ENCODE data around the gene WDR7. TPM values are rescaled to one million over a fixed set of nuclear protein-coding genes. Genes with fewer than 3 reads are reported as not detected.

Gene WDR7
- total RNA-seq, 2 donors from 2014 or later: 47.0 to 62.2 TPM

- H3K36me3 Mint-ChIP-seq (ENCODE audit: low read depth): no peaks in the 10 kb centered on the region
- no peaks in the 10 kb centered on the region for H3K27me3 Mint-ChIP-seq
- H3K27ac Mint-ChIP-seq: no peak overlapping the region
- peaks cover 14% of the 10 kb centered on the region for H3K4me1 Mint-ChIP-seq
- H3K4me3 Mint-ChIP-seq: no peak overlapping the region
- no peak for ATAC-seq
- DNase-seq: no peak
- H3K9me3 ChIP-seq (ENCODE audit: control insufficient read depth, low read length, poor library complexity, severe bottlenecking): no peaks in the 10 kb centered on the region
These were observed 248.5 kb downstream of the WDR7 start for GRCh38 chr18:56899660-56900059.

DNA sequence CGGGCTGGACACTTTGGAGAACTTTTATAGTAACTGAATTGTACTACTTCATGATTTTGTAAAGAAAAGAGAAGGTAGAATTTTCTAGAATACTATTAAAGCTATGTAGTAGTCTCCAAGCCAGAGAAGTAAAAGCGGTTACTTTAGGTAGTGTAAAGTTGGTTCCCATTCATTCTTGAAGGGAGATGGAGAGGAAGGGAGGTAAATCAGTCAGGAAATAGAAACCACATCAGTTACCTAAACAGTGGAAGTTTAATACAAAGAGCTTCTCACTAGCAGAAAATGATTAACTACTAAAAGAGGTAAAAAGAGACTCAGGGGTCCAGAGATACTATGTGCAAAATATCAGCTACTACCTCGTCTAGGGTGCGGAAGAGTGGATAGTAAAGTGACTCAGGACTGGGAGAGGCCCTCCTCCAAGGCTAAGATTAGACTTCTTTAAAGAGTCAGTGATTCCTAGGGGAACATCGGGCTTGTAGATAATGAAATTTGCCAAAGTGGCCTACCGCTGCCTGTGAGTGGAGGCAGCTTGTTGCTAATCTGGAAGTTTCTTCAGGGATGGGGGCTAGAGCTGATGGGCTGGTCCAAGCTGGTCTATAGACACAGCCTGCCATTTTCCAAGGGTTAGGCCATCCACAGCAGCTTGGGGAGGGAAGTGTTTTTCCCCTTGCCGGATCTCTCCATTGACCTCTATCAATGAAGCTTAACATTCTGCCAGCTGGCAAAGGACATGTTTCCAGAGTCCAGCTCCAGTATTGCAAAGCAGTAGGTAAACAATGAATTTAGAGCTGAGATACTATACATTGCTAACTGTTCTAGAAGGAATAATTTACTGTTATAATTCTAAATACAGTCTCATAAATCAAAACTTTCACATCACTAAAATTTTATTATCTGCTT, 249.3 kb downstream of the WDR7 start:
- H3K36me3 Mint-ChIP-seq (ENCODE audit: low read depth): no peaks in the 10 kb centered on the region
- H3K4me1 Mint-ChIP-seq: peaks cover 14% of the 10 kb centered on the region
- DNase-seq: no peak
- H3K27ac Mint-ChIP-seq: no peak overlapping the region
- no peak overlapping the region for H3K4me3 Mint-ChIP-seq
- ATAC-seq: no peak
- H3K27me3 Mint-ChIP-seq: no peaks in the 10 kb centered on the region
- H3K9me3 ChIP-seq (ENCODE audit: control insufficient read depth, low read length, poor library complexity, severe bottlenecking): no peaks in the 10 kb centered on the region

DNA sequence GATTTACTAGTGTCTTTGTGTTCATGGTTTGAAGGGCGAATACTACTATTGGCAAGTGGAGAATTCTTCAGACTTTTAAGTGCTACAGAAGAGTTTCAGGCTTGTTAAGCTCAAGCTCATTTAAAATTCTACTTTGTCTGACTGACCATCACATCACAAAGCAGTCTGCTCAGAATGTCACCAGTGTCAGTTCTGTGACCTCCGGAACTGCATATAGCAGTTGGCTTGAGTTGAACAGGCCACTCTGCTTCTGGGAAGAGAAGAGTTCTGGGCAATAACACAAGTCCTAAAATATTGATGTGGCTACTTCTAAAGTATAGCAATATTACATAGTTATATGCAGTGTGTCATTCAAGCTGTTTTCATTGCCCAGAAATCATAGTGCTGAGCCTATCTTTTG, 250.8 kb downstream of the WDR7 start:
- peaks cover 14% of the 10 kb centered on the region for H3K4me1 Mint-ChIP-seq
- ATAC-seq: no peak
- no peak overlapping the region for H3K4me3 Mint-ChIP-seq
- no peaks in the 10 kb centered on the region for H3K27me3 Mint-ChIP-seq
- no peaks in the 10 kb centered on the region for H3K36me3 Mint-ChIP-seq (ENCODE audit: low read depth)
- no peak for DNase-seq
- no peaks in the 10 kb centered on the region for H3K9me3 ChIP-seq (ENCODE audit: control insufficient read depth, low read length, poor library complexity, severe bottlenecking)
- H3K27ac Mint-ChIP-seq: no peak overlapping the region

DNA sequence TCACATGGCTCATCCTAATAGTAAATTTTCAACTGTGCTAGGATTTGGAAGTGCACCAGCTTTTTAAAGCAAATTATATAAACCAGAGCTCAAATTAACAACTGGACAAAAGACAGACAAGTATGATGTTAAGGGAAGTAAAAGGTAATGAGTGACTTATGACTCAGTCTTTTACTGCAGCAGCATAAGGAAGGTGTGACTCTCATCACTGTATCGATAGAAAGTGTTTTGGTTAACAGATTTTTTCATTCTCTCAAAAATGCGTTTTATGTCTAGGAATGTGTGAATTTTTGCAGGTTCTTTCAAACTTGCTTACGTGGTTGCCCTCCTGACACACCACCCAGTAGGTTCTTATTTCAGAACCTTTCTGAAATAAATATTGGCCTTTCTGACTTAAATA, 251.5 kb downstream of the WDR7 start:
- no peak overlapping the region for H3K27ac Mint-ChIP-seq
- ATAC-seq: no peak
- no peak overlapping the region for H3K4me3 Mint-ChIP-seq
- H3K9me3 ChIP-seq (ENCODE audit: control insufficient read depth, low read length, poor library complexity, severe bottlenecking): no peaks in the 10 kb centered on the region
- peaks cover 14% of the 10 kb centered on the region for H3K4me1 Mint-ChIP-seq
- no peak for DNase-seq
- H3K36me3 Mint-ChIP-seq (ENCODE audit: low read depth): no peaks in the 10 kb centered on the region
- H3K27me3 Mint-ChIP-seq: no peaks in the 10 kb centered on the region

DNA sequence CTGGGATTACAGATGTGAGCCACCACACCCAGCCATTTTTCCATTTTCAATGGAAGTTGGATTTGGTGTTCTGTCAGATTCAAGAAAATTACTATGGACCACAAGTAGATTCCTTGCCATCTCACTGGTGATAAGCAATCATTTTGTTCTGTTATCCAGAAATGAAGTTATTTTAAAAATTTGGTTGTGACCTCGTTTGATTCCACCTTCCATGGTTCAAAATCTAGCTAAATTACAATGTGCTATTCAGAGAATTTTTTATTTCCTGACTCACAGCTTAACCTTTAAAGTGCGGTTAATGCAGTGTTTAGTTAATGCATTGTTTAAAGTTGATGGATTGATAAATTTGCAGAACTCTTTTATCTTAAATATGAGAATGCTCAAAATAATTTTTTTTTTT, 252.5 kb downstream of the WDR7 start:
- no peaks in the 10 kb centered on the region for H3K36me3 Mint-ChIP-seq (ENCODE audit: low read depth)
- H3K4me3 Mint-ChIP-seq: no peak overlapping the region
- no peaks in the 10 kb centered on the region for H3K27me3 Mint-ChIP-seq
- no peaks in the 10 kb centered on the region for H3K9me3 ChIP-seq (ENCODE audit: control insufficient read depth, low read length, poor library complexity, severe bottlenecking)
- H3K27ac Mint-ChIP-seq: no peak overlapping the region
- no peak for ATAC-seq
- DNase-seq: no peak
- peaks cover 9% of the 10 kb centered on the region for H3K4me1 Mint-ChIP-seq

GRCh38 chr18:56907771-56908170, 256.6 kb downstream of the WDR7 start:
- no peak for ATAC-seq
- no peaks in the 10 kb centered on the region for H3K27me3 Mint-ChIP-seq
- H3K36me3 Mint-ChIP-seq (ENCODE audit: low read depth): peaks cover 2% of the 10 kb centered on the region
- H3K27ac Mint-ChIP-seq: no peak overlapping the region
- H3K9me3 ChIP-seq (ENCODE audit: control insufficient read depth, low read length, poor library complexity, severe bottlenecking): no peaks in the 10 kb centered on the region
- H3K4me1 Mint-ChIP-seq: peaks cover 8% of the 10 kb centered on the region
- H3K4me3 Mint-ChIP-seq: no peak overlapping the region
- DNase-seq: no peak

GRCh38 chr18:56910237-56910636, 259.1 kb downstream of the WDR7 start:
- H3K36me3 Mint-ChIP-seq (ENCODE audit: low read depth): peaks cover 7% of the 10 kb centered on the region
- peaks cover 6% of the 10 kb centered on the region for H3K4me1 Mint-ChIP-seq
- H3K9me3 ChIP-seq (ENCODE audit: control insufficient read depth, low read length, poor library complexity, severe bottlenecking): no peaks in the 10 kb centered on the region
- H3K27ac Mint-ChIP-seq: no peak overlapping the region
- ATAC-seq (no peak), DNase-seq (no peak)
- H3K27me3 Mint-ChIP-seq: no peaks in the 10 kb centered on the region
- H3K4me3 Mint-ChIP-seq: no peak overlapping the region

DNA sequence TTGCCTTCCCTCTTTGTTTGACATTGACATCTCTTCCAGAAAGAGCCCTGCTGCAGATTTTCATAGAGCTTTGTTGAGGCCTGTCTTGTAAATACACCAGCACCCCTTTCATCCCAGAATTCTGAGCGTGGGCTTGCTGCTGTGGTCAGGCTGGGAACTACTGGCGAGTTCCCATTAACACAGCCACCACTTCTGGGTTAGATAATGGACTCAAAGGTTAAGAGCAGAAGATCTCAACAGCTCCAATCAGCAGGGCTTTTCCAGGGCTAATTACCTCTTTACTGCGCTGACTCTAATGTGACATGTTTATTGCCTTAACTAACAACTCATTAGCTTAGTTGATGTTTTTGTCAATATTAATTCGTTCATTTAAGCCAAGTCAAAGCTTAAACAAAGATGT, 259.8 kb downstream of the WDR7 start:
- no peak overlapping the region for H3K4me3 Mint-ChIP-seq
- no peaks in the 10 kb centered on the region for H3K27me3 Mint-ChIP-seq
- H3K9me3 ChIP-seq (ENCODE audit: control insufficient read depth, low read length, poor library complexity, severe bottlenecking): no peaks in the 10 kb centered on the region
- peaks cover 7% of the 10 kb centered on the region for H3K36me3 Mint-ChIP-seq (ENCODE audit: low read depth)
- peaks cover 6% of the 10 kb centered on the region for H3K4me1 Mint-ChIP-seq
- DNase-seq (no peak), ATAC-seq (no peak)
- H3K27ac Mint-ChIP-seq: no peak overlapping the region

DNA sequence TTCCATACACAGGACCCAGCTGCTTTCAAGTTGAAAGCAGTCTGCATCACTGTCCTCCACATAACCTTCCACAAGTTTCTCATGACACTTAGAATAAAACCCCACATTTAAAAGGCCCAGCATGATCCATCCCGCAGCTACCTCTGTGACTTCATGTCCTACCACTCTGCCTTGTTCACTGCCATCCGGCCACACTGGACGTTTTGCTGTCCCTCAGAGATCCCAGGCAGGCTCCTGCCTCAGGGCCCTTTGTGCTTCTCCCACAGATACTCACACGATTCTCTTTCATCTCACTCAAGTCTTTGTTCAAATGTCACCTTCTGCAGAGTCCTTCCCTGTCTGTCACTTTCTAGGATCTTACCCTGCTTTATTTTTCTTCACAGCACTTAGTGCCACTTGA, 262.8 kb downstream of the WDR7 start:
- H3K4me3 Mint-ChIP-seq: no peak overlapping the region
- no peaks in the 10 kb centered on the region for H3K9me3 ChIP-seq (ENCODE audit: control insufficient read depth, low read length, poor library complexity, severe bottlenecking)
- H3K36me3 Mint-ChIP-seq (ENCODE audit: low read depth): peaks cover 7% of the 10 kb centered on the region
- DNase-seq: no peak
- H3K27me3 Mint-ChIP-seq: no peaks in the 10 kb centered on the region
- no peak for ATAC-seq
- H3K4me1 Mint-ChIP-seq: peaks cover 8% of the 10 kb centered on the region
- no peak overlapping the region for H3K27ac Mint-ChIP-seq

GRCh38 chr18:56919190-56919589, 268.0 kb downstream of the WDR7 start:
- no peak for ATAC-seq
- DNase-seq: no peak
- Mint-ChIP-seq H3K4me3 (no peak overlapping the region), H3K27me3 (no peaks in the 10 kb centered on the region), H3K4me1 (peaks cover 6% of the 10 kb centered on the region), H3K27ac (no peak overlapping the region), H3K36me3 (ENCODE audit: low read depth) (peaks cover 3% of the 10 kb centered on the region)
- no peaks in the 10 kb centered on the region for H3K9me3 ChIP-seq (ENCODE audit: control insufficient read depth, low read length, poor library complexity, severe bottlenecking)

DNA sequence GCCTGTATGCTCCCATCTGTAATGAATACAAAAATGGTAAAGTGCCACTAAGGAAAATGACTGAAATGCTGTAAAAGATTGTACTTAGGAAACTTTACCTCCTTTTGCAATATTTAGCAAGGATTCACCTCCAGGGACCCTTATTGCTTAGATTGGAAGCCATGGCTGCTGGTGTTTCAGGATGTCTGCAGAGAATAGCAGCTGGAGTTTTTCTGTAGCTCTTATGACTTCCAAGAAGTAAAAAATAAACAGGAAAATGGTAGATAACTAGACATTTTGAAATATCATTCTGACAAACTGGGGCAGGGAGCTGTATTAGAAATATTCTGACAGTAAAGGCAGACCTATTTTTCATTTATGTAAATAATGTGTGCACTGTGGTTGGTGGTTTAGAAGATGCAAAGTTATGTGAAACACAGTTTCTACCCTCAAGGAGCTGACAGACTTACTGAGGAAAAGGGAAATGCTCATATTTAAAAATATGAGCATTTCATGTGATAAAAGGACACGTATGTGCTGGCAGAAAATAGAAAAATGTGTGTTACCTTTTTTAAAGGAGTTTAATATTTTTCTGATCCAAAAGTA, 270.8 kb downstream of the WDR7 start:
- Mint-ChIP-seq H3K4me1 (peaks cover 5% of the 10 kb centered on the region), H3K27me3 (no peaks in the 10 kb centered on the region), H3K27ac (no peak overlapping the region), H3K36me3 (ENCODE audit: low read depth) (peaks cover 12% of the 10 kb centered on the region), H3K4me3 (no peak overlapping the region)
- no peak for ATAC-seq
- no peaks in the 10 kb centered on the region for H3K9me3 ChIP-seq (ENCODE audit: control insufficient read depth, low read length, poor library complexity, severe bottlenecking)
- DNase-seq: no peak

DNA sequence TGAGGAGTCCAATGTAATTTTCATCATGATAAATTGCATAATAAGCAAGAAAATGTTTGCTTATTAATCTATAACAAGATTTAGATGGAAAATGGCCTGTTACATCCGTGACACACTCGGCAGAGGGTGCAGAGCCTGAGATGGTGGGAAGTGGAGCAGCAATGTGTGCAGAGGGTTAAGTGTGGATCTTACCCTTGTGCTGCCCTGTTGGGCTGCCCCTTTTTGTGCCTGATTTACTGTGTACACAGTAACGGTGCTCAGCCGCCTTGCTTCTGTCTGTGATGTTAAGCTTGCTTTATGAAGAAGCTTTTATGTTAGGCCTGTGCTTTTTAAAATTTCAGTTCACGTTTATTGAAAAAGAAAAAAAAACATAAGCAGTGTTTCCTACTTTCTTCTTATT, 275.6 kb downstream of the WDR7 start:
- H3K4me3 Mint-ChIP-seq: no peak overlapping the region
- H3K36me3 Mint-ChIP-seq (ENCODE audit: low read depth): peaks cover 15% of the 10 kb centered on the region
- no peaks in the 10 kb centered on the region for H3K9me3 ChIP-seq (ENCODE audit: control insufficient read depth, low read length, poor library complexity, severe bottlenecking)
- no peak for ATAC-seq
- no peak overlapping the region for H3K27ac Mint-ChIP-seq
- H3K27me3 Mint-ChIP-seq: no peaks in the 10 kb centered on the region
- no peak for DNase-seq
- H3K4me1 Mint-ChIP-seq: peaks cover 2% of the 10 kb centered on the region

- H3K9me3 ChIP-seq (ENCODE audit: control insufficient read depth, low read length, poor library complexity, severe bottlenecking): no peaks in the 10 kb centered on the region
- Mint-ChIP-seq H3K36me3 (ENCODE audit: low read depth) (peaks cover 15% of the 10 kb centered on the region), H3K27ac (no peak overlapping the region), H3K4me3 (no peak overlapping the region), H3K27me3 (no peaks in the 10 kb centered on the region), H3K4me1 (peaks cover 3% of the 10 kb centered on the region)
- DNase-seq (no peak), ATAC-seq (no peak)
These were observed 276.6 kb downstream of the WDR7 start for GRCh38 chr18:56927786-56928185.

DNA sequence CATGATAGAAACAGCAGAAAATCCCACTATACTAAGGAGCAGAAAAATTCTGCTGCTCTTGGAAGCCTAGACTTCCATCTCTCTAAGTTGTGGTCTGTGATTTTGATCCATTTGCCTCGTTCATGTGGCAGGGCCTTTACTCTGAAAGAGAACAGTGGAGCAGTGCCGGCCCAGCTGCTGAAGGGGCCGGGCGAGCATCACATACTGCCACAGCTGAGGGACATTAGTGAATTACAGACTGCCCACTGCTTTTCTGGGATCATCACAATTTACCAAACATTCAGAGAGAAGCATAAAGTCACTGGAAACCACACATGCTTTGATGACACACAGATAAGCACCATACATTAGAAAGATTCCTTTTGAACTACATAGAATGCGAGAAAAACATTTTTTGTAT, 278.7 kb downstream of the WDR7 start:
- Mint-ChIP-seq H3K4me1 (peaks cover 5% of the 10 kb centered on the region), H3K36me3 (ENCODE audit: low read depth) (peaks cover 14% of the 10 kb centered on the region), H3K27ac (no peak overlapping the region), H3K4me3 (no peak overlapping the region), H3K27me3 (no peaks in the 10 kb centered on the region)
- no peak for DNase-seq
- no peaks in the 10 kb centered on the region for H3K9me3 ChIP-seq (ENCODE audit: control insufficient read depth, low read length, poor library complexity, severe bottlenecking)
- no peak for ATAC-seq
